GM19193 (cell line): ENCODE results near the gene FAM184B.

Experiments used
- POLR2A ChIP-seq: IDR thresholded peaks from 4 replicates; pipeline ENCODE4 v1.6.1; 2011; ENCODE audit not compliant: insufficient read depth, insufficient read length; ENCODE audit errors: extremely low read depth

The FAM184B gene

DNA sequence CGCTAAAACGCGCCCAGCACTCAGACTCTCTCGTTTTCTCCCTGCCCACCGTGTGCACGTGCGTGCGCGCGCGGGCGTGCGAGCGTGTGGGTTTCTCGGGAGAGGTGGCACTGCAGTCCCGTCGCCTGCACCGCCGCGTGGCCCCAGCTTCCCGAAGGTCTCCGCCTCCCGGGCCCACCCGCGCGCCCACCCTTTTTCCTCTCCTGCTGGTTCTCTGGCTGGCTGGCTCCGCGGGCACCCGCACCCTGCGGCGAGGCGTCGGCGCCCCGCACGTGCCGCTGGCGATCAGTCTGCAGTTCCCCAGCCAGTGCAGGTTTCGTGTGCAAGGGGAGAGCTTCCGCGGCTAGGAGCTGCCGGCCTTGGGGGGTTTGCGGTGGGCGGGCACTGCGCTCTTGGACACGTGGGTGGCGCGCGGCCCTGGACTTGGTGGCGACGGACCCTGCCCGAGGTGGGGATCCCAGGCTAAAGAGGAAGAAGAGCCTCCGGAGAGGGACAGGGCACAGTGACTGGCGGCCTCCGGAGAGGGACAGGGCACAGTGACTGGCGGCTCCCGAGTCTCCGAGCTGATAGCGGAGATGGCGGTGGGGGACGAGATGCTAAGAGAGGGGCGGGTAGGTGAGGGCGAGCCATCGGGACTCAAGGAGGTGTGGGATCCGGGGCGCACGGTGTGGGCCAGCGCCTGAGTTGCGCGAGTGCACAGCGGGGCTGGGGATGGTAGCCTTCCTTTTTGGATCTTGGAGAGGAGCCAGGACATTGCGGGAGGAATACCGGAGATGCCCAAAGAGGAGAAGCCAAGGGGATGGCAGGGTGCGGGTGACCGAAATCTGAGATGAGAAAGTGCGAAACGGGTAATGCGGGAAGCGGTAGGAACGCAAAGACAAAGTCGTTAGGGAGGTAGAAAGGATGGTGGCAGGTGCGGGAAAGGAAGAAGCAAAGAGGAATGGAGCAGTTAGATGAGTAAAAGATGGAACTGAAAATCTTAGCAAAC lies at the start of gene FAM184B:
Gene FAM184B (minus strand): TSS at position 322 of the 988 bp plus-strand sequence. CDS start 322 bp downstream, outside the sequence.
- TF ChIP-seq POLR2A, result no peak

DNA sequence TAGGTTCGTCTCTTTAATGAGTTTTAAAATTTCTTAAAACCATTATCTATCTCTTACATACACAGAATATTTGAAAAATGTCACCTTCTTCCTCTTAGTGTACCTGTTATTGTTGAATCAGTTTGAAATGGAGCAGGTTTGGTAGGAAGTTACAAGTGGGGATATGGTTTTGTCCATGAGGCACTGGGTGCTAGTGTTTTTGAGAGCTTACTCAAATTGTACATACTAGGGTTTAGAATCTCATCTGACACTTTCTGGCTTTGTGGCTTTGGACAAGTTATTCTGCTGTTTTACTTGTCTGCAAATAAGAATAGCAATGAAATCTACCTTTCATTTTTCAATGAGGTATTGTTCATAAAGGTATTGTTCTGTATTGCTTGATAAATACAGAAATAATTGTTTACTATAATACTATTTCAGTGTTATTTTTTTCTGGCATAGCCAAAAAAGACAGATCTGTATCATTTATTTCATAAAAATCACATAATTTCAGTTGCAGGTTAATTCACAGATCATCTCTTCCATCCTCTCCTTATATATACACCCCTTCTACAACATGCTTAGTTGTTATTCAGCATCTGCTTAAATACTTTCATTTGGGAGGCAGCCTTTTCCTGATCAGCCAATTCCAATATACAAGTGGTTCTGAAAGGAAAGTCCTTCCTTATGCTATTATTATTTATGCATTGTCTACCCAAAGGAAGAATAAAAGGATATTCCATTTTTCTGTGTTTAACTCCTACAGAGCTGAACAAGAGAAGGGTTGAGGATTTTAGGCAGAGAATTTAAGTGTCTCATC lies 42.6 kb upstream of the FAM184B start:
- TF ChIP-seq POLR2A, result no peak

DNA sequence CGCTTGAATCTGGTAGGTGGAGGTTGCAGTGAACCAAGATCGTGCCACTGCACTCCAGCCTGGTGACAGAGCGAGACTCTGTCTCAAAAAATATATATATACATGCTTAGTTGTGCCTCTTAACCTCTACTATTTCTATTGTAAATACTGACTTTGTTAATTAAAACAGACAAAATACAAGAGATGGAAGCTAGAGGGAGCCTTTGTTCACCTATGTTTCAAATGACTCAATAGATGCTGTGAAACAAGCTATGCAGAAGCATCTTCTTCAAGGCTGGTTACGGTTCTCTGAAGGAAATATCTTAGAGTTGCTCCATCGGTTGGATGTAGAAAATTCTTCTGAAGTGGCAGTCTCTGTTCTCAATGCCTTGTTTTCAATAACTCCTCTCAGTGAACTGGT lies 35.6 kb upstream of the FAM184B start:
- no peak for TF ChIP-seq POLR2A

DNA sequence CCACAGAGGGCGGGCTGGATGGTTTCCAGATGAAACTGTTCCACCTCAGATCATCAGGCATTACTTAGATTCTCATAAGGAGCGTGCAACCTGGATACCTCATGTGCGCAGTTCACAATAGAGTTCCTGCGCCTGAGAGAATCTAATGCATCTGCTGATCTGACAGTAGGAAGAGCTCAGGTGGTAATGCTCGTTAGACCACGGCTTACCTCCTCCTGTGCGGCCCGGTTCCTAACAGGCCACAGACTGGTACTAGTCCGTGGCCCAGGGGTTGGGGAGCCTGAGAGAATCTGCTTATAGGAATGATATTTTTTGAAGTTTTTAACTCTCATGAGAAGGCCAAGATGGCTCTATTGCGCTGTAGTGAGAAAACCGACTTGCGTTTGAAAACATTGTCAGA lies 34.7 kb upstream of the FAM184B start:
- no peak for TF ChIP-seq POLR2A

DNA sequence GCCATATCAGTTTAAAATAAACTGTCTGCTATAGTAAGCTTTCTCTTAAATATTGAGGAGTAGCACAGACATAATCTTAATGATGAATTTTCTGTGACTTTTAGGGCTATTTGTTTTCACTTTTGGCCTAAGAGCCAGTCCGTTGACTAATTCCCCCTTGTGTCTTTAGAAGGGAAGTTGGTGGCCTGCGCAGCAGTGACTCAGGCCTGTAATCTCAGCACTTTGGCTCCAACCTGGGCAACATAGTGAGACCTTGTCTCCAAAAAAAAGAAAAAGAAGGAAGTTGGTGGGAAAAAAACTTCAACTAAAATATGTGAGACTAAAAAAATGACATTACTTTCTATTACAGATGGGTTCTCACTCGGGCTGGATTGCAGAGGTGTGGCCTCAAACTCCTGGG lies 32.7 kb upstream of the FAM184B start:
- TF ChIP-seq POLR2A, result no peak

DNA sequence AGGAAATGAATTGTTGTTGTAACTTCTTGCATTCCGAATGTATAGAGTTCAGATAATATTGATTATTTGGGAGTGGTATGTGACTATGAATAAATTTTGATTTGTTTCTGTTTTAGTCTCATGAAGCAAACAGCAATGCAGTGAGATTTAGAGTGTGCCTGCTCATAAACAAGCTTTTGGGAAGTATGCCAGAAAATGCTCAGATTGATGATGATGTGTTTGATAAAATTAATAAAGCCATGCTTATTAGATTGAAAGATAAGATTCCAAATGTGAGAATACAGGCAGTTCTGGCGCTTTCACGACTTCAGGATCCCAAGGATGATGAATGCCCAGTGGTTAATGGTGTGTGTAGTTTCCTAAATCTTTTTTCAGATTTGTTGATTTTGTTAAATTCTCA lies 31.4 kb upstream of the FAM184B start:
- TF ChIP-seq POLR2A, result no peak

DNA sequence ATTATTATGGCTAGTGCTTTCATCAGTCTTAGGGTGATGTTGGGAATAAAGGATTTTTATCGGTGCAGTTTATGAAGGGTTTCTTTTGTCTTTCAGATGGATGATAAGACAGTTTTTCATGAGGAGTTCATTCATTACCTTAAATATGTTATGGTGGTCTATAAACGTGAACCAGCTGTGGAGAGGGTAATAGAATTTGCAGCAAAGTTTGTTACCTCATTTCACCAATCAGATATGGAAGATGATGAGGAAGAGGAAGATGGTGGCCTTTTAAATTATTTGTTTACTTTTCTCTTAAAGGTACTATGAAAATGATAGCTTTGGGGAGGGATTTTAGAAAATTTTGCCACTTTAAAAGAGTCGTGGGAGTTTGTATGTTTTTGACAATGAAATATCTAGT lies 30.7 kb upstream of the FAM184B start:
- TF ChIP-seq POLR2A, result no peak

DNA sequence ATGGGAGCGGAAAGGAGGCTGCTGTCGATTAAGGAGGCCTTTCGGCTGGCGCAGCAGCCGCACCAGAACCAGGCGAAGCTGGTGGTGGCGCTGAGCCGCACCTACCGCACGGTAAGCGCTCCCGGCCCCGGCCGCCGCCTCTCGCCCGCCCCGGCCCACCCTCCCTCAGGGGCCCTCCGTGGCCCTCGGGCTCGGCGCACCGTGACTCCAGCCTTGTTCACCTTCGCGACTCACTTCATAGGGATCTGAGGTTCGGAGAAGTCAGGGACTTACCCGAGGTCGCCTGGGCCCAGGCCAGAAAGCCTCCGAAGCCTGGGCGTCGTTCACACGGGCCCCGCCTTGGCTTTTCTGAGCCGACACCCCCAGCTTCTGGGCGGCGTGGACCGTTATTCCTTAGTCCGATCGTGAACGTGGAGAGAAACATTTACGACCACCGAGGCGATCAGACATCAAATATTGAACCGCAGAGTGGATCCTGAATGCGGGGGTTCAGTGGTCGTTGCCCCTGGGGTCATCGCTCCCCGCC lies 29.7 kb upstream of the FAM184B start:
- TF ChIP-seq POLR2A, result no peak

DNA sequence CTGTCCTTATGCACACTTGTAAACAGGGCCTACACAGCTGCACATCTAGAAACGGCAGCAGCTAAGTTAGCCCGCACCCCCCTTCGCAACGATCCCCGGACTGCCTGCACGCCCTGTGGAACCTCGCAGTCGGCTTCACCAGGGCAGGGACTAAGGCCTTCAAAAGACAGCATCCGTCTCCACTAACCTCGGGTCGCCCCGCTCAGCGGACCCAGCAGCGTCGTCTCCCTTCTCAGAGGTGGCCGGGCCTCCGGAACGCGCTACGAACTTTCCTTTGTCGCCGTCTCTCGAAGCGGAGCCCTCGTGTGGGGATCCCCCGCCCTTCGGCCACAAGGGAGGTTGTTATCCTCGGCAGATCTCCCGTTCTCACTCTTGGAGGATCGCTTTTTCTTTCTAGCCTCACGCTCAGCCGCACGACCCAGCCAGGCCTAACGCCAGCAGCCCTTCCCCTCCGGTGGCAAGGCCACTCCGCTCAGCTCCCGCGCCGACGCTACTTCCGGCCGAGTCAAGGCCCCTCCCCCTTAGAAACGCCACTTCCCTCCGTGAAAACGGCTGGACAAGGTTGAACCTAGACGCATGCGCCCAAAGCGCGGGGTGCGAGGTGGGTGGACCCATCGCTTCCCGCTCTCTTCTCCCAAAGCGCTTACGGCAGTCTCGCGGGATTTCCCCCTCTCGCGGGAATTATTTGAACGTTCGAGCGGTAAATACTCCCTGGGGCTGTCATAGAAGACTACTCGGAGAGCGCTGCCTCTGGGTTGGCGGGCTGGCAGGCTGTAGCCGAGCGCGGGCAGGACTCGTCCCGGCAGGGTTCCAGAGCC lies 29.0 kb upstream of the FAM184B start, which contains the start of the genes DCAF16 and NCAPG:
Gene DCAF16 (minus strand): TSS at position 498 of the 818 bp plus-strand sequence. CDS start 6,616 bp downstream, outside the sequence.
Gene NCAPG (plus strand): TSS at position 720 of the 818 bp plus-strand sequence. CDS start 99 bp downstream, outside the sequence.
- peak; percentile 94 for TF ChIP-seq POLR2A

DNA sequence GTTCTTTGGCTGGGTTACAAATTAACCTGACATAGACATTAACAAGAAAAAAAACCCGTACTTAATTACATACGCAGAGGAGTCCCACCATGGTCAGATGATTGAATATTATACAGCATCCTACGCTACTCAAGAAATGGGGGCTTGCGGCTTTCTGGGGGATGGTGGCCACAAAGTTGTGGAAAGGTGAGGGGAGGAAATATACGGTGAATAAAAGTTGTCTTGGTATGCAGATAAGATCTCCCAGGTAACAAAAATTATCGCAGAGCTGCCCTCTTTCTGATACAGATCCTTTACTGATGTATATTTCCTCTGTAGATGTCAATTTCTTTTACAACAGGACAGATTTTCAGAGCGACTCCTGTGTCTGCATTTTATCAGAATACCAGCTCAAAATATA lies 28.2 kb upstream of the FAM184B start:
- no peak for TF ChIP-seq POLR2A

DNA sequence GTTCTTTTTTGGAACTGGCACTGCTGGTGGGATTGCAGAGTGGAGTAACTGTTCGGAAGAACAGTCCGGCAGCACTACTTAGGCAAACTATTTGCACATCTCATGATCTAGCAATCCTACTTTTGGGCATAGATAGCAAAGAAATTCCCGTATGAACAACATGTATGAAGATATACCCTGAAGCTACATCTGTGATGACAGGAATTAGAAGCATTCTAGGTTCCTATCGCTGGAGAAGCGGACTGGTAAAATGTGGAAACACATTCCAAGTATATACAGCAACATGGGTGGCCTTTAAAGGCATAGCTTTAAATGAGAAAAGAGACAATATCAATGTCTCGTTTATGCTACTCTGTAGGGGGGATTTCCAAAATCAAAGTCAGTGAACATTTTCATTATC lies 26.0 kb upstream of the FAM184B start:
- no peak for TF ChIP-seq POLR2A

DNA sequence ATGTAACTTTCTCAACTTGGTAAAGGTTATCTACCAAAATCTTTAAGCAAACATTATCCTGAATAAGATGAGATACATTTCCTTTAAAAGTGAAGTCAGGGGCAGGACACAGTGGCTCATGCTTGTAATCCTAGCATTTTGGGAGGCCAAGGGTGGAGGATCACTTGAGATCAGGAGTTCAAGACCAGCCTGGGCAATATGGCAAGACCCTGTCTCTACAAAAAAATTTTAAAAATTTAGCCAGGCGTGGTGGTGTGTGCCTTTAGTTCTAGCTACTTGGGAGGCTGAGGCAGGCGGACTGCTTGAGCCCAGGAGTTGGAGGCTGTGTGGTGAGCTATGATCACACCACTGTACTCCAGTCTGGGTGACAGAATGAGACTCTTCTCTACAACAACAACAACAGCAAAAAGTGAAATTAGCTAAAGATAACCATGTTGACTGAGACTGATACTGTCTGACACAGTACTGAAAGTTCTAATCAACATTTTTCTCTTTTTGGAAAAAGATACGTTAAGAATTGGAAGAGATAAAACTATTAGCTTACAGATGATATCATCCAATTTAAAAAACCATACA lies 24.2 kb upstream of the FAM184B start:
- no peak for TF ChIP-seq POLR2A

DNA sequence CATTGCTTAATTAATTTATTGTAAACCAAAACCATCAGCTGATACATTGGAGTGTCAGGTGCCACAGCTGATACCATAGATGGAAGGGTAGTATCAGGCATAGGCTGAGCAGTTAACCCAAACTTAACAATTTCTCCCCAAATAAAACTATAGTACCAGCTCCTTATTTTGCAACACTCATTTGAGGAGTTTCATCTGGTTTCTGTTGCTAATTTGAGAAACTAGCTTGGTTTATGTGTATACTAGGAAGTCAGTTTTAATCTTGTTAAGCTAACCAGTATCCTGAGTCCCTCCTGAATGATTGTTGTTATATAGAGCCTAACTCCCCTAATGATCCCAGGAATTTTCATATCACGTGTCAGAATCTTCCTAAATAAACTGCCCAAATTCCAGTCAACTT lies 16.4 kb upstream of the FAM184B start:
- no peak for TF ChIP-seq POLR2A

DNA sequence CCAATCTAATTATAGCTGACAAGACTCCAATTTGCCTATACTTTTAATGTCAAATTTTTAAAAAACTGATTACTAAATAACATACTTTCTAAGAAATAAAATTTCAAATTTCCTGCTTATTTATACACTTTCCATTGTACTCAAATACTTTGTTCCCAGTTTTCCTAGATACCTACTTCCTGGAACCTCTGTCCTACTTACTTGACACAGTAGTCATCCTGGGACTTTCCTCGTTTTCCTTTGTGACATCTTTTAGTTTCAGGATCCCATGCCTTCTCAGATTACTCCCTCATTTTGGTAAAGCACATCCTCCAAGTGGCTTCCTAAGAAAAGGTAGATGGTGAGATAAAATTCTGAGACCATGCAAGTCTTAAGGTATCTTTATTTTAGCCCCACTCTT lies 13.3 kb upstream of the FAM184B start:
- TF ChIP-seq POLR2A, result no peak
